Erythroblast (primary cell): Measurements from ENCODE around the gene NFYC.

ENCODE experiments used
- DNase-seq, 2 experiments: peaks; one replicate each; lab custom pipeline; 2025; lab: John Stamatoyannopoulos, UW
- GATA1 ChIP-seq: IDR thresholded peaks from 2 replicates; pipeline ENCODE4 v1.6.1; 2011; ENCODE audit warnings: low read depth, mild to moderate bottlenecking, control low read depth, low read length, moderate library complexity
- POLR2A ChIP-seq: IDR thresholded peaks from 2 replicates; pipeline ENCODE4 v1.6.1; 2011; ENCODE audit warnings: mild to moderate bottlenecking, low read length

NFYC gene

GRCh38 chr1:40658751-40659648 is 32.5 kb upstream of the NFYC start:
- TF ChIP-seq POLR2A (no peak), GATA1 (no peak)
- DNase-seq = no peak

DNA sequence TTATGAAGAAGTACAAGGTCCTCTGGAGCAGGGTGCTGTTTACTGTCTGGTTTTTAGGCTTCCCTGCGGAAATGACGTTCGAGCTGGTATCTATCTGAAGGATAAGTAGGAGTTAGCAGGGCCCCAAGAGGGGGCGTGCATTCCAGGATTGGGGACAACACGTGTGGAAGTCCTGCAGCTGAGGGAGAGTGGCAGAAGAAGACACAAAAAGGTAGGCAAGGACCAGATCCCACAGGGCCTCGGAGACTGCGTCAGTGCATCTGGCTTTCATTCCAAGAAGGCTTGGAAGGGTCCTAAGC is 31.9 kb upstream of the NFYC start:
- no peak for DNase-seq
- TF ChIP-seq POLR2A (no peak), GATA1 (no peak)

DNA sequence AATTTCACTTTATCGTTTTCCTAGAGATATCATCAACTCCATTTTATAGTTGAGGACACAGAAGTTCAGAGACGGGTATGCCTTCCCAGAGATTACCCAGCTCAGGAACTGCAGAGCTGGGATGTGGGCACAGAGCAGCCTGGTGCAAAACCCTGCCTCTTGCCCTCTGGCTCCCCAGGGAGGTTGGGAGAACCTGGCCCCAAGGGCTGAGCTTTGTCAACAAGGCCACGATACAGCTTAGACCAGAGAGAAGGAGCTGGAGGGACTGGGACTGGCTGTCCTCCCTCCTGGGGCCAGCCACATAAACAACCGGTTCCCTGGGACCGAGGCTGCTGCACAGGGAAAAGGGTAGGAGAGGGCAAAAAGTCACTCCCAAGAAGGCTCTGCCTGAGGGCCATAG is 29.8 kb upstream of the NFYC start:
- no peak for TF ChIP-seq POLR2A
- no peak for TF ChIP-seq GATA1
- DNase-seq = no peak

GRCh38 chr1:40662151-40662550 is 29.4 kb upstream of the NFYC start:
- TF ChIP-seq GATA1 = no peak
- no peak for TF ChIP-seq POLR2A
- no peak for DNase-seq

DNA sequence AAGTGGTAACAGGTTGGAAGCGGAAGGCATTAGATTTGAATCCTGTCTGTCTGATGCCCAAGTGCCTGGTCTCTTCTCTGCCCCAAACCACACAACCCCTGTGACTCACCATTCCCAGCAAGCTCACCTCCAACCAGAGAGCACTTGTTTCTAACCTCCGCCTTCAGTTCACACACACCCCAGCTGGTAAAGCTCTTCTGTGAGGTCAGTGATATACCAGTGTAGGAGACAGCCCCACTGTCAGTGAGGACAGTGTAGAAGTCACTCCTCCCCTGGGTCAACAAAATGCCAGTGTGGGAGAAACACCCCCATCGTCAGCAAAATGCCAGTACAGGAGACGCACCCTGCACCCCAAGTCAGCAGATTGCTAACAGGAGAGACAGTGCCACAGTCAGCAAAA is 28.6 kb upstream of the NFYC start:
- DNase-seq = no peak
- no peak for TF ChIP-seq GATA1
- TF ChIP-seq POLR2A = no peak

DNA sequence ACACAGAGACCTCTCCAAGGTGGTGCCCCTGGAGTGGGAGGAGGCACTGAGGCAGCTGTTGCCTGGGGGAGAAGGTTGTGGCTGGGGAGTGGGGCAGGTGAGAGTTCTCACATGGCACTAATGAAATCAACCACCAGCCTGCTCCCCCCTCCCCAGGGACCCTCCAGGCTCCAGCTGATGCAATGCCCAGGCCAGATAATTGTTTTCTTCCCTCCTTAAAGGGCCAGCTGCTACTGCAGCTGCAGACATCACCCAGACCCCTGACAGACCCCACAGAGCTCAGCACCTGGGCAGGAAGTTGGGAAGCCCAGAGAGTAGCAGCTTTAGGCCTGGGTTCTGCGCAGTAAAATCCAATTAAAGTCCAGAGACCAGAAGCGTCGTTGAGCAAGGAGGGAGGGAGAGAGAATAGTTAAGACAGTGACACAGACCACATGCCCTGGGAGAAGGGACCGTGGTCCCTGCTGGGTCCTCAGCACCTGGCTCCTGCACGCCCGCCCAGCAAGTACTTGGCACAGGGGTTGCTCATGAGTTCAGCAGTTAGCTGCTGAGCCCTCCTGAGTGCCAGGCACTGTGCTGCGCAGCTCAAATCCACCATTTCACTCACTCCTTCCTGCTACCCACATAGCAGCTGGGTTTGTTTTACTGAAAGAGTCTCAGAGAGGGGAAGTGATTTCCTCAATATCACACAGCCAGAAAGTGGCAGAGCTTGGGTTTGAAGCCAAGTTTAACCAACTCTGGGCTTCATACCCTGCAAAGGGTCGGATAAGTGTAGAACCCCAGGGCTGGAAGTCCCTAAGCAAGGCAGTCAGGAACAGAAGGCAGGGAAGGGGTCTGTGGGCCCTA is 28.0 kb upstream of the NFYC start:
- DNase-seq = no peak
- TF ChIP-seq GATA1 (no peak), POLR2A (no peak)

- TF ChIP-seq GATA1 (no peak), POLR2A (no peak)
- no peak for DNase-seq
Measured at GRCh38 chr1:40664167-40664537, 27.4 kb upstream of the NFYC start.

DNA sequence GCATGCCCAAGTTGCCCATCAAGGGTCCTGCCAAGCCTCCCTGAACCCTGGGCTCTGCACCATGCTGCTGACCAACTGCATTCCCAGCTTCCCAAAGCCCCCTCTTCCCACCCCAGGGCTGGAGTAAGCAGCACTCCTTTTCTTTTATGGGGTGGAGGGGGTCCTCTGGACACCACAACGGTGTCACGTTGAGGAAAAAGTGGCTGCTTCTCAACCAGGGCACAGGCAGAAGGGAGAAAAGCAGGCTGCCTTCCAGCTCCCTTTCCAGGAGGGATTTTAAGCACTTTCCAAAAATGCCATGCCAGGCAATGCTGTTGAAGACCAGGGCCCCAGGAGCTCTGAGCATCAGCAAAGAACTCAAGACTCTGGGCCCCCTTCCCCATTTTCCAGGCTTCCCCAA is 26.7 kb upstream of the NFYC start:
- no peak for DNase-seq
- TF ChIP-seq POLR2A (no peak), GATA1 (no peak)

DNA sequence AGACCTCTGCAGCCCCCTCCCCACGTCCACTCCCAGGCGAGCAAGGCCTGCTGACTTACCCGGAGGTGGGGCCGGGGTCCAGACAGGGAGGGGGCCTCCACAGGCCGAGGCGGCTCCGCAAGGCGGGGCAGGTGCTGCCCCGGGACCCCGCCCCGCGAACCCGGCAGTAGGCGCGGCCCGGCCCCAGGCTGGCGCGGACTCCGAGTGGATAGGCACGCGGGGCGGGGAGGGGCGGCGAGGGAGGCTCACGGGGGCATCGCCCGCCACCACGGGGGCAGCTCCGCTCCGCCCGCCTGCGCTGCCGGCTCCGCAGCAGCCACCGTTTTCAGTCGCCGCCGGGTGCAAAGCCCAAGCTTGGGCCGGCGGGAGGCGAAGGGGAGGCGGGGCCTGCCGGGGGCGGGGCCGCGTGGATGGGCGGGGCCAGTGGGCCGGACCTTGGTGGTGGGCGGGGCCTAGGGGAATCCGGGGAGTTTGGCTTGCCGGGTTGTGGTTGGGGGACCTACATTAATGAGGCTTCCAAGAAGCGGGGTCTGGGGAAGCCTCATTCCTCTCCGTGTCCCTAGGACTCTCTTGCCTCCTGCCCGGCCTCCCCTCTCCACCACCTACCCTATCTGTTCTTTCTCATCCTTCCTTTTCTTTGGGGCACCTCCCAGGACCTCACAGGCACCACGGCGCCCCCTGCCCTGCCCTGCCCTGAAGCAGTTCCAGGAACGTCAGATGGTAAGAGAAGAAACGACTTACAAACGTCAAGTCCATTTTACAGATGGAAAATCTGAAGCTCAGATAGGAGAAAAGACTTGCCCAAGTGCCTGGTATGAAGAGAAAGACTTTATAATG is 26.0 kb upstream of the NFYC start, which contains the start of gene RIMS3:
RIMS3 (minus strand) TSS at position 348 of the 837 bp plus-strand sequence. CDS start 23,757 bp downstream, outside the sequence.
- TF ChIP-seq POLR2A = no peak
- no peak for TF ChIP-seq GATA1
- peak; percentile 85 to 92 for DNase-seq

GRCh38 chr1:40668769-40669525 is 22.6 kb upstream of the NFYC start:
- no peak for TF ChIP-seq GATA1
- no peak for TF ChIP-seq POLR2A
- DNase-seq = peak; percentile 82 to 90

DNA sequence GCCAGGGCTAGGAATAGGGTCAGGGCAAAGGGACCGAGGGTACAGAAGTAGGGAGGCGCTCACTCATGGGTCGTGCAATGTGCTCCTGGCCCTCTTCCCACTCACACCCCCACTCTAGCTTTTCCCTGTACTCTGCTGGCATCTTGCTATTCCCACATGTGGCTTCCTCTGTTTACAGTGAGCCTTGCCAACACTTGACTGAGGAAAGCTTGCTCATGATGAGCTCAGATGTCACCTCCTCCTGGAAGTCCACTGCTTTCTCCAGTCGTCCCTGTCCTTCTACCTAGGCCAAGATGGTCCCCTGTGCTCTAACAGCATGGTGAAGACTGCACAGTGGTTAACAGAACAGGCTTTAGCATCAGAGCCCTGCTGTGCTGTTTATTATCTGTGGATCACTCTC is 18.1 kb upstream of the NFYC start:
- TF ChIP-seq POLR2A = no peak
- no peak for DNase-seq

- TF ChIP-seq POLR2A = no peak
- no peak for TF ChIP-seq GATA1
- no peak for DNase-seq
Measured at GRCh38 chr1:40676501-40676900, 15.0 kb upstream of the NFYC start.
